GM23338 (cell line): Measurements from ENCODE around the gene HSPBP1.

Source experiments
- CTCF ChIP-seq, 2 experiments: fragments of 200-600 bp in 1 of 2; sonication (generic) in 1 of 2; conservative IDR thresholded peaks; 2 replicates each; pipeline versions ENCODE4 v1.5.1 to v1.6.1; 2016 to 2017; ENCODE audit warnings: antibody characterized with exemption in 2 of 2, low read depth in 2 of 2, mild to moderate bottlenecking in 2 of 2, moderate library complexity in 1 of 2
- EZH2 ChIP-seq: fragments of 200-600 bp; sonication (generic); IDR thresholded peaks from one replicate; pipeline ENCODE4 v1.8.0; 2017; ENCODE audit warnings: antibody characterized with exemption, mild to moderate bottlenecking, low read depth; ENCODE audit not compliant: unreplicated experiment
- POLR2AphosphoS5 ChIP-seq: IDR thresholded peaks from 2 replicates; pipeline ENCODE4 v1.6.1; 2016; ENCODE audit warnings: antibody characterized with exemption, low read depth

- TF ChIP-seq CTCF (conservative IDR thresholded peaks at IDR 0.05; ENCODE audit: low read depth in 2 of 2): no peak
- TF ChIP-seq POLR2AphosphoS5: no peak
- no peak for TF ChIP-seq EZH2
Observed at GRCh38 chr19:55256562-55257460, 23.1 kb downstream of the HSPBP1 start.
